GM18505 (cell line): ENCODE results near the gene IFNA17.
"Not testable (repeated sequence)": the region's sequence is repeated elsewhere in the genome, so short reads cannot be mapped to it uniquely, and the experiment has no call there.

Experiments
- ATAC-seq: cut with Tn5 transposase; IDR thresholded peaks from one replicate; pipeline ENCODE4 v1.9.1; 2021; ENCODE audit not compliant: unreplicated experiment
- POLR2A ChIP-seq: IDR thresholded peaks from 4 replicates; pipeline ENCODE4 v1.6.1; 2011; ENCODE audit warnings: borderline replicate concordance; ENCODE audit not compliant: insufficient read depth, insufficient read length; ENCODE audit errors: extremely low read depth

Gene IFNA17

DNA sequence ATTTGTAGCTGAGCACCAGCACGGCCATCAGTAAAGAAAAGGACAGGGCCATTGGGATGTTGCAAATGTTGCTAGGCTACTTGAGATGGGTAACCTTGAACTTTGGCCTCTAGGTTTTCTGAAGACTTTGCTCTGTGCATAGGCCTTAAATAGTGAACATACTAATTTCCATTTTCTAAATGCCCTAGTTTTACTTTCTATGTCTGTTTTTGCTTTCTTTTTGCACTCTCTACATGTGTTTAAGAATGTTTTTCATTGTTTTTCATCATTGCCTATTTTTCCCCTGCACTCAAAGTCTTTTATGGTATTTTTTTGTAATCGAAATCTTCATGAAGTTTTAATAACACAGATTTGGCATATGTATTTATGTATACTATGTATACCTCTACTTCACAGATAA, at the start of gene IFNA17:
TSS of gene IFNA17 (minus strand) at position 101 of the 400 bp plus-strand sequence. CDS start at position 52, 49 bp downstream.
- TF ChIP-seq POLR2A, result no peak
- no peak for ATAC-seq

DNA sequence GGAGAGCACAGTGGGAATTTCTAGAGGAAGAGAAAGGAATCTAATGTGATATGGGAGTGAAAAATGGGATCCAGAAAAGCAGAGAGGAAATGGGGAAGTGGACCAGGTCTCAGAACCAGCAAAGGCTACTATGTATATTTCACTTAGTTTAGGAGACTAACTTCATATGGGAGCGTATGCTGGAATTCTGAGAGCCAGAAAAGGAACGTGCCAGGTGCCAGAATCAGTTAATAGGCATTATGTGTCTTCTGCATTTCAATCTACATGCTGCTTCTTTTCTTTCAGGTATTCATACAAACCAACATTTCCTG, 40.3 kb upstream of the IFNA17 start:
- no peak for TF ChIP-seq POLR2A
- no peak for ATAC-seq

DNA sequence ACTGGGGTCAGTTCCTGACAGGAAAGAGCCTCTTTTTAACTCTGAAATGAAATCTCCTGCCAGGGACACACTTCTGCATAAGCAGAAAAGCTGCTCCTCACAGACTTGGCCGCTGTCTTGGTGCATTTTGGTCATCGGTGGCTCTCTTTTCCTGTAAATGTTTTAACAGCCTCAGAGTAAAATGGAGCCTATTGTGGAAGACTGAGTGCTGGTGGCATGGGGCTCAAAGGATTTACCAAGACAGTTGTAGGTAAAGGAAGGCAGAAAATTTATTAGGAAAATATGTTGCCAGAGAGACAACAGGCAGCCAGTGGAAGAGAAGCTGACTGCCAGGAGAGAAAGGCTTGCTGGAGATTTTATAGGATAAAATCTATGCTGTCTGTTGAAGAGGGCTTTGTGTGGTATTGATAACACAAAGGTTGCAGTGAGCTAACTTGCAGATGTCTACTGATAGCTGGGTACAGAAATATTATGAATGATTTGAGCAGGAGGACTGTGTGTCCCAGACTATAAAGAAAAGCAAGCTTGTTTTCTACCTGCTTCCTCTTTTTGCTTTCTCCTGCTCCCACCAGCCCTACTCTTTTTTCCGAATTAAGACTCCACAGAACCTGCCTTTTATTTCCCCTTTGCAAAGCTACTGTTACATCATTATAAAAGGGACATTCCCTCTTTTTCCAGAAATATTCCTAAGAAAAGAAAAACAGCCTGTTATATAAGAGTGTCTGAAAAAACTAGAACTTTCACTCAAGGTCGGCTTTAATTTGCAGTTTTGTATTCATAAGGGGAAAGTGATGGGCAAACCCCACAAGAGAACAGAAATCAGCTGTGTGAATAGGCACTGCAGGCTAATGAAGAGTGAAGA, 39.7 kb upstream of the IFNA17 start:
- peak; percentile 77 for ATAC-seq
- TF ChIP-seq POLR2A, result no peak

DNA sequence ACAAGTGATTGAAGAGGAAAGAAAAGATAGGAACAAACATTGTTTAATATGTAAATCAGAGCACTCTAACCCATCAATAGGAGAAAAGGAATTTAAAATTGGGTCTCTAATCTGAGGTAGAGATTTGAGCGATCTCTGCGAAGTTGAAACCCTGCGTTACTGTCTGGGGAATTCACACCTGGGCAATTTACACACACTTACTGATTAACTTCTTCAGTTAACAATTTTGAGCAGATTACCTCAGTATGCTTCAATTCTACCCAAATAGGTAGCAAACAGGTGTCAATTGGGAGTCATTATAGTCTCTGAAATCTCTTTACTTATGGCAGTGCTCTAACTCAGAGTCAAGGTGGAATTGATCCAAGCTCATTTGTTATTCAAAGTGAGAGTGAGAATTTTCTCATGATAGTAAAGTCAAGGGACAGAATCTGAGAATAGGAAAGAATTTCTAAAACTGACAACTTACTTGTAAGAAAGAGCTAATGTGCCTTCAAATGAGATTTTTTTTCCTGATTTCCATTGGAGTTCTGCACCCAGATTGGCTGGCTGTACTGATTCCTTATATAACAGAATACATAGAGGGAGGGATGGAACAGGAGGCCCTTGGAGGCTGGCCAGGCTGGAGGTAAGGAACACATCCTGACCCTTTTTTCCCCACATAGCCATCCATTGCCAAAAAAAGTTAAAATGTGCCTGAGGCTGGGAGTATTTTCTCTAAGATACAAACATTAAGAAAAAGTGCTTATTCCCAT, 38.9 kb upstream of the IFNA17 start:
- no peak for TF ChIP-seq POLR2A
- no peak for ATAC-seq

DNA sequence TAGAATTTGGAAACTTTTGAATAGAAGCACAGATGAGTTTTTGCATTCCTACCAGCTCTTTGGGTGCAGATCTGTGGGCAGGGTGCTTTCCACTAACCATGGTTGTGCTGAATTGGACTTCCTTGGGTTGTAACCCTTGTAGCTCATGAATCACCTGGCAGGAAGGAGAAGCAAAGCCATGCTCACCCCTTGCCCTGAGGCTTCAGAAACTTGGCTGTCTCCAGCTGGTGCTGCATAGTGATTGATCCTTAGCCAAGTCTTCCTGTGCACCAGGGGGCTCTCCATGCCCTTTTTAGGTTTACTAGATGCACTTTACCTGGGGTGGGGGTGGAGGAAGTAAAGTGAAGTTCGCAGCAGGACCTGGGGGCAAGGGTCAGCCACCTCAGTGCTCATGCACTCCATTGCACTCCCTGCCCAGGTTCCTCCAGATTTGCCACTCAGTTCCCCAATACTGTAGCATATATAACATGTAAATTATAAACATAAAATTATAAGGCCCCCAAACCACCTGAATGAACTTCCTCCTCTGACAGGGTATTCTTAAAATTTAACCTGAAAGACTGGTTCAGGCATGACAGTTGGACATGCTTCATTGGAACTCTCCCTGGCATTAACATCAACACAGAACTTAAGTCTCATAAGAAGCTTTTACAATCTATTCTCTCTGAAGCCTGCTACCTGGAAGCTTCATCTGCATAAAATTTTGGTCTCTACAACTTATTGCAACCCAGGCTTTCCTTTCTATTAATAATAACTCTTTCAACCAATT, 37.6 kb upstream of the IFNA17 start:
- no peak for TF ChIP-seq POLR2A
- ATAC-seq, result no peak

DNA sequence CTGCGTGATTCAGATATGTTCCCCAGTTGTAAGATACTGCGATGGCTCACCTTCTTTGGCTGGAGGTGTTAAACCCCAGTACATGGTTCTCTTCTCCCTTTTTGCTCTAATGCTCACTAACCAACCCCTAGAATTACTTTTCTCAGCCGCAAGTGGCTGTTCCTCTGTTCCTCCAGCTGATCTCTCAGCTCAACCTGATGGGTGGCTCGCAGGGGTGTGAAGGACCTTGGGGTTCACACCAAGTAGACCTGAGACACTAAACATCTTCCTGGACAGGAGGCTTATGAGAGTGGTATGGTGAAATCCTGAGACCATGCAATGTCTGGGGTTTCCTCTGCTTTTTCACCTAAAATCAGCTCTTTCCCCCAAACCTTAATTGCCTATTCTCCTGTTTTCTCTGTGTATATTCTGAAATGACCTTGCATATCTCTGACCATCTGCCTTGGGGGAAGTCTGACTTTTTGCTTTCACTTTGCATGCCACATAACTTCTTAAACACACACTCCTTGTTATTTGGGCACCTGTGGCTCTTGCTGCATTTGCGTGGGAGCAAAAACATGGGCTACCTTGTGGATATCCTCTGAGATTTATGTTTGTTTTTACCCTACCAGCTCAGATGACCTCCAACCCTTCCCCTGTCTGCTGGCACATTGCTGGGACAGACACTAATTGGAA, 27.7 kb upstream of the IFNA17 start:
- ATAC-seq, result no peak
- TF ChIP-seq POLR2A, result no peak

DNA sequence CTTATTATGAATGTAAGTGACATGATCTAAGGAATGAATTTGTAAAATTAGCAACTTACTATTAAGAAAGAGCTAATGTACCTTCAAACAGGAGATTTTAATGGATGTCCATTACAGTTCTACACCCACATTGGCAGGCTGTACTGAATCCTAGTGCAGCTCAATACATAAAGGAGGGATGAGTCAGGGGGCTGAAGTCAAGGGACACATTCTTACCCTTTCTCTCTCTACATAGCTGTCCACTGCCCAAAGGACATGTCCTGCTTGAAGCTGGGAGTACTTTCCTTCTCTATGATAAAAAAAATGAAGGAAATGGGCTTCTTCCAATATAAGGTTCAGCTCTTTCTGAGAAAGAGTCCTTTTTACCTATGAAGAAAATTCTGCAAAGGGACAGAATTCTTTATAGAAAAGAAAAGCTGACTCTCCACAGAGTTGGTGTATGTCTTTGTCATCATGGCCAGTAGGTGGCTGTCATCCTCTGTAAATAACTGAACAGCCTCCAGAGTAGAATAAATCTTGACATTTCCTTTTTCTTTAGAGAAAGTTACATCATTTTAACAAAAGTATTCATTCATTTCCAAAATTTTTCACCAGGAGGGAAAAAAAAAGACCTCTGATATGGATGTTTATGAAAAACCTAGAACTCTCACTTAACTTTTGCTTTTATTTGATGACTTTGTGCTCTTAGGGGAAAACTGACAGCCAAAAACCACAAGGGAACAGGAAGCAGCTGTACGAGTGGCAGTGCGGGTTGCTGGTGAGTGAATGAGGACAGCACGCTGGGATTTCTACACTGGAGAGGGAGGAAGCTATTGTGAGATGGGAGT, 24.9 kb upstream of the IFNA17 start:
- no peak for TF ChIP-seq POLR2A
- ATAC-seq, result peak; percentile 77

DNA sequence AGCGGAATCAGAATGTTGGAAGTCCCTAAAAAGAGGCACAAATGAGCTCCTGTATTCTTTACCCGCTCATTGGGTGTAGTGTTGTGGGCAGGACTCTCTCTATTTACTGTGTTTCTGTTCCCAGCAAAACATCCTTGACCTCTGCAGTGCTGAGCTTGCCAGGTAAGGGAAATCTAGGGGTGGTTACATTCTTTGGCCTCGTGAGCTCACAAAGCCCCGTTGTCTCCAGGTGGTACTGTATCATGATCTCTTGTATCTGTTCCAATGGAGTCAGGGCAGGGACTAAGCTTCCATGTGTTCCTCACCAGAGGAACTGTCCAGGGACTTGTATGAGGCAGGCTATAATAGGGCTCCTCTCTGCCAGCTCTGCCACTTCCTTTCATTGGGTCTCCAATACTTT, 23.6 kb upstream of the IFNA17 start:
- no peak for TF ChIP-seq POLR2A
- no peak for ATAC-seq

DNA sequence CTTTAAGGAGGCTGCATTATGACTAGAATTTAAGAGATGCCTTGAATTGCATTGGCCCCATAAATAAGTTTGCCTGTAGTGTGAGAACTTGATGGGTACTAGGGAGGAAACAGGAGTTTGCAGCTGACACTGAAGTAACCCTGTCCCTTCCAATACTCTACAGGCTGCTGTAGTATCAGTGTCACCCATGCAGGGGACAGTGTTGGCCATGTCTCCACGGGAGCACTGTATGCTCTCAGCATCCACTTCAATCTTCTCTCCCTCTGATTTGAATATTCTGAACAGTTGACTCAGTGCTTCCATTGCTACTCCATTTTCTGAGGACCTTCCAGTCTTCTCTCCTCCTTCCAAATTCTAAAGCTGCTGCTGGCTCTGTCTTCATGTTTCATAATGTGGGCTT, 23.2 kb upstream of the IFNA17 start:
- ATAC-seq, result no peak
- no peak for TF ChIP-seq POLR2A

DNA sequence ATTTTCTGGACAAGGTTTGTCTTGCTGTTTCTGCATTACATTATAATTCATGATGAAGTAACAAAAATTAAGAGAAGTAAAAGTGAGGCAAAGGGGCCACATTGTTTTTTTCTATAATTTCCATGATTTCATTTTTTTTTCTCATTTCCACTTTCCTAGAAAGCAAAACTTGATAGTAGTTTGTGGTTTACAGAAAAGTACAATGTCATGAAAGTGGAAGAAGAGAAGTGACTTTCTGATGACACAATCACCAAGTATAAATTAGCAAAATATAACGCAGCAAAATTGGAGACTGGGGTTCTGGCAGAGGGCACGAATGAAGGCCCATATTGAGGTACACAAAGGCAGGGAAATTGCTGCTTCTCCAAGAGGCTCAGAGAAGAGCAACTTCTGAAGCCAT, 16.8 kb upstream of the IFNA17 start:
- no peak for TF ChIP-seq POLR2A
- ATAC-seq, result peak; percentile 58

DNA sequence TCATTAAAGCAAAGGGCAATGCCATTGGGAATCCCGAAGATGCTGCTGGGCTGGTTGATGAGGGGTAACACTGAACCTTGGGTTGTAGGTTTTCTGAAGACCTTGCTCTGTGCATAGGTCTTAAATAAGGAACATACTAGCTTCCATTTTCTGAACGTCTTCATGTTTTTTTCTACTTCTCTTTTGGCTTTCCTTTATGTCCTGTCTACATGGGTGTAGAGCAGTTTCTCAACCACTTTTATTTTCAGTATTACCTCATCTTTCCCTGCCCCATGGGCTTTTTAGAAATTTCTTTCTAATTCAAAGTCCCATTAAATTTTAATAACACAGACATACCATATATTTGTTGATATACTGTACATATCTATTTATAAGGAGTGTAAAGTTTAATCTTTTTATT, 11.9 kb upstream of the IFNA17 start, which contains the start of gene IFNA14:
TSS of gene IFNA14 (minus strand) at position 95 of the 400 bp plus-strand sequence. CDS start at position 25, 70 bp downstream.
- TF ChIP-seq POLR2A, result no peak
- ATAC-seq, result no peak

DNA sequence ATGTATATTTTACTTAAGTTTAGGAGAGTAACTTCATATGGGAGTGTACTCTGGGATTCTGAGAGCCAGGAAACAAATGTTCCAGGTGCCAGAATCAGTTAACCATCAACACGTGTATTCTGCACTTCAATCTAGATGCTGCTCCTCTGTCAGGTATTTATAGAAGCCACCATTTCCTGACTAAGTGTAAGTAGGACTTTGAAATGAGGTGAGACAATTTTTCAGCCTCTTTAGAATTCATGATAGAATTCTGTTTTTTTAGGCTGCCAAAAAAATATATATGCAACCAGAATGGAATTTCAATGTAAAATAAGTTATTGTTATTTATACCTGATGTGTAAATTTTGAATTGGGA, 8.3 kb upstream of the IFNA17 start:
- not testable (repeated sequence) for ATAC-seq

DNA sequence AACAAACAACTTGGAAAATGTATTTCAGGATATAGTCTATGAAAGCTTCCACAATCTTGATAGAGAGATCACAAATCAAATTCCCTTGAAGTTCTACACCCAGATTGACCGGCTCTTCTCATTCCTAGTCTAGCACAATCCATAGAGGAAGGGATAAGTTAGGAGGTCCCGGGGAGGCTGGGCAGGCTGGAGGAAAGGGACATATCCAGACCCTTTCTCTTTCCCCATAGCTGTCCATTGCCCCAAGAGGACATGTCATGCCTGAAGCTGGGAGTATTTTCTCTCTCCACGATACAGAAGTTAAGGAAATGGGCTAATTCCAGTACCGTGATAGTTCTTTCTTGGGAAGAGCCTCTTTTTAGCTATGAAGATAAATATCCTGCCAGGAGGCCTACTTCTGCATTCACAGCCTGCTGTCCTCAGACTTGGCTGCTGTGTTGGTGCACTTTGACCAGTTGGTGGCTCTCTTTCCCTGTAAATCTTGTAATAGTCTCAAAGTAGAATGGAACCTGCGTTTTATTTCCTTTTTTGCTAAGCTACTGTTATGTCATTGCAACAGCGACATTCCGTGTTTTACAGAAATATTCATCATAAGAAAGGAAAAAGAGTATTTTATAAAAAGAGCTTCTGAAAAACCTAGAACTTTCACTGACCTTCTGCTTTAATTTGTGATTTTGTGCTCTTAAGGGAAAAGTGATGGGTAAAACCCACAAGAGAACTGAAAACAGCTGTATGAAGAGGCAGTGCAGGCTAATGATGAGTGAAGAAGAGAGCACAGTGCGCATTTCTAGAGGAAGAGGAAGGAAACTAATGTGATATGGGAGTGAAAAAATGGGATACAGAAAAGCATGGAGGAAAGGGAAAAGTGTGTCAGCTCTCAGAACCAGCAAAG, 7.7 kb upstream of the IFNA17 start:
- ATAC-seq, result peak; percentile 86
